ENCODE data around the gene RAB22A. TPM values are rescaled to one million over a fixed set of nuclear protein-coding genes. Genes with fewer than 3 reads are reported as not detected.

The RAB22A gene
- total RNA-seq, 1 donor from 2014 or later = 22.6 TPM

DNA sequence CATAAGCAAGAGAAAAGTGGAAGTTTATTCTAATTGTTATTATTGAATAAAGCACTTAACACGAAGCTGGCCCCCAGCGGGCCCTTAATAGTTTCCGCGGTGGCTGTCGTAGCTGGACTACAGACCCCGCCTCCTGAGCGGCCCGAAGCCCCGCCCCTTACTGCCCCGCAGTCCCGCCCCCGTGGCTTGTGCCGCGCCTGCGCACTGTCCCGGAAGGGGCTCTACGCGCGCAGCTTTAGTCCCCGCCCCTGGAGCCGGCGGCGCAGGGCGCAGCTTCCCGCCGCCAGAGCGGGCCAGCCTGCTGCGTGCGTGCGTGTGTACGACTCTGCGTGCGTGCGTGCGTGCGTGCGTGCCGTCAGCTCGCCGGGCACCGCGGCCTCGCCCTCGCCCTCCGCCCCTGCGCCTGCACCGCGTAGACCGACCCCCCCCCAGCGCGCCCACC is 79.4 kb downstream of the RAB22A start, which contains the start of gene VAPB:
Gene VAPB, plus strand, starts transcription at position 348 of the 442 bp plus-strand sequence. CDS start 231 bp downstream, outside the sequence.
- TF ChIP-seq, protein P1, sequence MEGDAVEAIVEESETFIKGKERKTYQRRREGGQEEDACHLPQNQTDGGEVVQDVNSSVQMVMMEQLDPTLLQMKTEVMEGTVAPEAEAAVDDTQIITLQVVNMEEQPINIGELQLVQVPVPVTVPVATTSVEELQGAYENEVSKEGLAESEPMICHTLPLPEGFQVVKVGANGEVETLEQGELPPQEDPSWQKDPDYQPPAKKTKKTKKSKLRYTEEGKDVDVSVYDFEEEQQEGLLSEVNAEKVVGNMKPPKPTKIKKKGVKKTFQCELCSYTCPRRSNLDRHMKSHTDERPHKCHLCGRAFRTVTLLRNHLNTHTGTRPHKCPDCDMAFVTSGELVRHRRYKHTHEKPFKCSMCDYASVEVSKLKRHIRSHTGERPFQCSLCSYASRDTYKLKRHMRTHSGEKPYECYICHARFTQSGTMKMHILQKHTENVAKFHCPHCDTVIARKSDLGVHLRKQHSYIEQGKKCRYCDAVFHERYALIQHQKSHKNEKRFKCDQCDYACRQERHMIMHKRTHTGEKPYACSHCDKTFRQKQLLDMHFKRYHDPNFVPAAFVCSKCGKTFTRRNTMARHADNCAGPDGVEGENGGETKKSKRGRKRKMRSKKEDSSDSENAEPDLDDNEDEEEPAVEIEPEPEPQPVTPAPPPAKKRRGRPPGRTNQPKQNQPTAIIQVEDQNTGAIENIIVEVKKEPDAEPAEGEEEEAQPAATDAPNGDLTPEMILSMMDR (IDR thresholded peaks at IDR 0.05) = no peak
- ATAC-seq = peak; percentile 99 to 100
- H3K36me3 ChIP-seq = peaks cover 9% of the 10 kb centered on the region
- H3K4me1 ChIP-seq = peaks cover 31% of the 10 kb centered on the region
- no peaks in the 10 kb centered on the region for H3K9me3 ChIP-seq
- H3K4me3 ChIP-seq = peak within 1 kb of the TSS; percentile 87
- peak; percentile 96 for DNase-seq
- H3K27me3 ChIP-seq (ENCODE audit: low read depth) = no peaks in the 10 kb centered on the region
- H3K27ac ChIP-seq = peak within 1 kb of the TSS; percentile 95
- intact Hi-C loops (cut with DNase I) = no loop called here

DNA sequence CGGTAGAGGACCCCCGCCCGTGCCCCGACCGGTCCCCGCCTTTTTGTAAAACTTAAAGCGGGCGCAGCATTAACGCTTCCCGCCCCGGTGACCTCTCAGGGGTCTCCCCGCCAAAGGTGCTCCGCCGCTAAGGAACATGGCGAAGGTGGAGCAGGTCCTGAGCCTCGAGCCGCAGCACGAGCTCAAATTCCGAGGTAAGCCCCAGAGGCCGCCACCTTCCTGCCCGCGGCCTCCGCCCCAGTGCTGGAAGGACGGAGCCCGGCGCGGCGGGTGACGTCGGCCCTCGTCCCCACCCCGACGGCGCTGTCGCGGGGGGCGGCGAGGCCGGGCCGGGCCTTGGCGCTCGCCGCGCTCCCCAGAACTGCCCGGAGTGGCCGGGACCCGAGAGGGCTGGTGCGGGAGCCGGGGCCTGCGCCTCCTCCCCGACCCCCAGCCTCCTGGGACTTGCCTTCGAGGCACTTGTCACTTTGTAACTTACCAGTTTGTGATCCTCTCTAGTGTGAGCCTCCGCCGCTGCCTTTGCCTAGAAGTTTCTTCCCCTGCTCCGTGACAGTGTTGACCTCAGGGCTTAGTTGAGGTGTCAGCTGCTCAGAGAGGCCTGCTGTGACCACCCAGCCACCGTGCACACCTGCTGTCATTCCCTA is 79.9 kb downstream of the RAB22A start:
- ATAC-seq (peak; percentile 81 to 82), DNase-seq (no peak)
- intact Hi-C loops (cut with DNase I) = no loop called here
- TF ChIP-seq, protein P1 (IDR thresholded peaks at IDR 0.05) = no peak
- Histone ChIP-seq H3K27me3 (ENCODE audit: low read depth) (no peaks in the 10 kb centered on the region), H3K36me3 (peaks cover 9% of the 10 kb centered on the region), H3K4me3 (peak overlapping the region; percentile 87), H3K9me3 (no peaks in the 10 kb centered on the region), H3K27ac (peak overlapping the region; percentile 95), H3K4me1 (peaks cover 31% of the 10 kb centered on the region)

DNA sequence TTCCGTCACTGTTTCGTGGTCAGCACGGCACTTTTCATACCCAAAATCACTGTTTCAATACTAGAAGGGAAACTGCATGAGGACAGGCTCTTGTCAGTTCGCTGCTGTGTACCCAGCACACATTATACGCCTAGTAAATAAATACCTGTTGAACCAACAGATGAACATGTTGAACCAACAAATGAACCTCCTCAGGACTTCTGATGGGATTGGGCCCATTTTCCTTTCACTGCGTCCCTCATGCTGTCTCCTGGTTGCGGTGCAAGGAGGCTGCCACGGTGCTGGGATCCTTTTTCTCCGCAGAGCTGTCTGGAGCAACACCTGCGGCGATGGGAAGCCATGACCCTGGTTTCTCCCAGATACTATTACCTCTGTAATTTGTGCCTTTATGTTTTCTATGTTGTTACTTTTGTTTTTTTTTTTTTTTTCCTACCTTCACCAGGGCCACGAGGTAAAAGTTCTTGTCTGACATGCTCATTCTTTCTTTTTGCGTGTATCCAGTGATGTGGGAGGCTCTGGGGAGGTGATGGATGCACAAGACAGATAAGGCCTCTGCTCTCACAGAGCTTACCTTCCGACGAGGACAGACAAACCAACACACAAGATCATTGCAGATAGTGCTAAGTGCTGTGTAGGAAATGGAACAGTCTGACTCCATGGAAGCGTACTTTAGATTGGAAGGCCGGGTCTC is 80.6 kb downstream of the RAB22A start:
- no peaks in the 10 kb centered on the region for H3K27me3 ChIP-seq (ENCODE audit: low read depth)
- no peak for ATAC-seq
- DNase-seq = no peak
- H3K27ac ChIP-seq = peak overlapping the region; percentile 95
- H3K4me3 ChIP-seq = peak overlapping the region; percentile 87
- H3K4me1 ChIP-seq = peaks cover 31% of the 10 kb centered on the region
- H3K36me3 ChIP-seq = peaks cover 9% of the 10 kb centered on the region
- intact Hi-C loops (cut with DNase I) = no loop called here
- H3K9me3 ChIP-seq = no peaks in the 10 kb centered on the region
- TF ChIP-seq, protein P1 (IDR thresholded peaks at IDR 0.05) = no peak

DNA sequence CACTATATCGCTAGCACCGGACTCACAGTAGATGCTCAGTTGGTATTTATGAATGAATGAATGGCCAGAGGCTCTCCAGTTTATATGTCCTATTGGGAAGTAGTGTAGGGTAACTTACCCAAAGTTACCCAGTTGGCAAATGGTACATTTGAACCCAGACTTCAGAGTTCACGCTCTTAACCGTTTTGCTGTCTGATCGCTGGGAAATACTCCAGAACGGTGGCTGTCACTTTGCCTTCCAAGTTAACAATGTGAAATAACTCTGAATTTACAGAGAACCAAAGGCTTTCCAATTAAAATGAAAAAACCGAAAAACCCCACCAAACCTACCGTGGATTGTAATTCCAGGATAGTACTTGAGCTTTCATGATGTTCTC is 81.1 kb downstream of the RAB22A start:
- ATAC-seq (no peak), DNase-seq (no peak)
- peak overlapping the region; percentile 87 for H3K4me3 ChIP-seq
- peaks cover 31% of the 10 kb centered on the region for H3K4me1 ChIP-seq
- H3K9me3 ChIP-seq = no peaks in the 10 kb centered on the region
- intact Hi-C loops (cut with DNase I) = no loop called here
- H3K27ac ChIP-seq = no peak overlapping the region
- H3K36me3 ChIP-seq = peaks cover 9% of the 10 kb centered on the region
- H3K27me3 ChIP-seq (ENCODE audit: low read depth) = no peaks in the 10 kb centered on the region
- TF ChIP-seq, protein P1 (IDR thresholded peaks at IDR 0.05) = no peak

DNA sequence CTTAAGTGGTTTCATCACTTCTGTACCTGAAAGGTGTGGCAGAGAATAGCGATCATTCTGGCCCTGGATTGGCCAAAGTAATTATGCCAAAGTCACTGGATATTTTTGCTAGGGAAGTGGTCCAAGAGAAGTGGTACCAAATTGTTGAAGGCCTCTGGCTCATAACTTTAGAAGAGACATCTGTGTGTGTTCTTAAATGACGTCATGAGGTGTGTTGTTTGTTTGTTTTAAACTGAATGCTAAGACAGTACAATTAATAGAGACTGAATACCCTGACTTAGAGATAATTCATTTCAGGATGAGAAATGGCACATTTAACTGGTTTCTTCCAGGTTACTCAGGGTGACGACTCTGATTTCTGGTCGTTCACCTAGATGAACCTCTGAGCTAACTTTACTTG is 82.8 kb downstream of the RAB22A start:
- no peak overlapping the region for H3K4me3 ChIP-seq
- H3K36me3 ChIP-seq = peaks cover 9% of the 10 kb centered on the region
- no peaks in the 10 kb centered on the region for H3K9me3 ChIP-seq
- TF ChIP-seq, protein P1 (IDR thresholded peaks at IDR 0.05) = no peak
- ATAC-seq (no peak), DNase-seq (no peak)
- no peak overlapping the region for H3K27ac ChIP-seq
- intact Hi-C loops (cut with DNase I) = no loop called here
- H3K27me3 ChIP-seq (ENCODE audit: low read depth) = no peaks in the 10 kb centered on the region
- H3K4me1 ChIP-seq = peaks cover 45% of the 10 kb centered on the region
